Measurements from ENCODE around the gene MKLN1. TPM values are rescaled to one million over a fixed set of nuclear protein-coding genes. Genes with fewer than 3 reads are reported as not detected.

Gene MKLN1
- total and polyA plus RNA-seq, 10 of the 15 experiments (the other 5 are each of a cell fraction or from before 2014, with no cell fraction given), result 13.6 to 55.8 (median 29.3) TPM

DNA sequence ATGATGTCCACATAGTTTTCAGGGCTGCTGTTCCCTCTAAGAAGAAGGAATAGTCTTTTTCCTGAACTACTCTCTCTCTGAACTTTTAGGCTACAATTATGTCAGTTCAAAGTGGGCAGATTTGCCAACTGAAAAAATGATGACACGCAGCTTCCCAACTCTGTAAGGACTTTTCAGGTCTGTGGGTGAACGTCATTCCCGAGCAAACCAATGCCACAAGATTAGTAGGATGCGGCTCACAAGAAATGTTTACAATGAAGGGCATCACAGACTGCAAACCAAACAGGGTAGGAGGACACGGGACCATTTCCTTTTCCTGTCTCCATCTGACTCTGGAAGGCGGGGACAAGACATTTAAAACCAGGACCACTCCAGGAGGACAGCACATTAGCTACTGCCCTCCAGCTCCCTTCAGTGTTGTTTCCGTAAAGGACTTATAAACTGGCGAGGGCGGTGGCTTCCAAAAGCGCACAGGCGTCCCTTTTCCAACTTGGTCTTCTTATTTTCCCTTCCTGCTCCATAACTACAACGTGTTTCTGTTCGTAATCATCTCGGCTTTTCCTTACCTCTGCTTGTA lies 539 bp upstream of the MKLN1 start (continued):
- TF ChIP-seq IKZF2 (IDR thresholded peaks at IDR 0.05), result peak in 1 of 2 experiments; percentile 30; a peak in 1 of 4 replicates
- peak; percentile 58 for TF ChIP-seq EED (IDR thresholded peaks at IDR 0.05; ENCODE audit: low read depth)

DNA sequence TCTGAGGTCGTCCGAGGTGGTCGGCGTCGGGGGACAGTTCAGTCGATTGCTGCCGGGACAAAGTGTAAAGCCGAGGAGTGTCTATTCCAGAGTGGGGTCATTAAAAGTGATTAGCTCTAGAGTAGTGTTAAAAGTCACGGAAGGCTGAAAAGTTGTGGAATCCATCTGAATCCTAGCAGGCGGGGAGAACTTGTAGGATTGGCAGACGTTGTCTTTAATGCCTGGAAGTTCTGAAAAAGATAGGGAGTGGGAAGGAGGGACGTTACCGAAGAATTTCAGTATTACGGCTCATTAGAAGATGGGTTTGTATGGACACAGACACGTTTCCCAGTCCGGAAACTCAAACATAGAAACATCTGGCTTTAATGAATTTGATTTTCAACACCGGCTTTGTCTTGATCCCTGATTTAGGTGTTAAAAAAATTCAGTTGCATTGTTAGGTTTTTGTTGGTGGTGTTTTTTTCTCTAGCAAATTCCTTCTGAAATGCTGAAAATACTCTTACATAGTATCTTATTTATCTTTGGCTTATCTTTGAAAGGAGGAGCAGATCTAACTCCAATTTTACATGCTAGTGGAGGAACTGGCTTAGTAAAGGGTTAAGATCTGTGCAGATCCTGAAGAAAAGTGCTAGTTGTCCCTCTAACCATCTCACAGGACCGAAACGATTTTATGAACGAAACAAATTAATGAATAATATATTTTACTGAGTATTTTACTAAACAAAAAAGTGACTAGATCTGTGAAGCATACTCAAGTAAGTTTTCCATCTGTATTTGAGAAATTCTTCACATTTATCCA lies 900 bp downstream of the MKLN1 start:
- intact Hi-C loops (cut with micrococcal nuclease; ENCODE audit: unreplicated experiment), result loop anchor here (5.0 to 10.0 kb wide), 3 partner anchors 206 to 364 kb away; no protein-coding TSS in a partner anchor

More for the DNA sequence above, 900 bp downstream of the MKLN1 start:
- H4K20me1 ChIP-seq (ENCODE audit: control insufficient read depth, insufficient read depth), result no peaks in the 10 kb centered on the region
- SMC1A ChIA-PET (ENCODE audit: uncharacterized antibody, unreplicated experiment), result interaction anchor here (1.0 to 2.1 kb wide), 6 partner anchors 8 to 372 kb away, joined by 3 to 12 read pairs (median 4); no protein-coding TSS in a partner anchor
- FAIRE-seq (no peak), ATAC-seq (peak; percentile 1; the same call in 2 of the 3 replicates), DNase-seq (ENCODE audit: low read depth, low spot score) (no peak)
- H3K27ac ChIP-seq (ENCODE audit: control insufficient read depth, insufficient read depth), result peak overlapping the region; percentile 97
- 0 out of 2 replicates have a peak, but pooled peaks cover 3% of the 10 kb centered on the region for H3K4me1 ChIP-seq (ENCODE audit: control insufficient read depth, insufficient read depth, low read length)
- H3K4me2 ChIP-seq (ENCODE audit: control insufficient read depth, insufficient read depth), result peak overlapping the region; percentile 72
- TF ChIP-seq CBFB (IDR thresholded peaks at IDR 0.05; ENCODE audit: low read depth) (no peak), MXI1 (IDR thresholded peaks at IDR 0.05; ENCODE audit: low read depth, low read length) (0 out of 2 replicates have a peak, but pooled peaks have one; percentile 25), MEF2A (IDR thresholded peaks at IDR 0.05; ENCODE audit: insufficient read depth, low read depth, low read length) (no peak), SMARCA5 (IDR thresholded peaks at IDR 0.05) (no peak), KLF5 (IDR thresholded peaks at IDR 0.05; ENCODE audit: partially characterized antibody) (no peak), LARP7 (IDR thresholded peaks at IDR 0.05) (no peak), CHD1 (IDR thresholded peaks at IDR 0.05; ENCODE audit: low read depth, low read length) (0 out of 2 replicates have a peak, but pooled peaks have one; percentile 45)
- in situ Hi-C loops (cut with MboI), result no loop called here
- peaks cover 3% of the 10 kb centered on the region; the same call in 2 of the 3 replicates for H3K9me3 ChIP-seq (replicated peaks; ENCODE audit: control insufficient read depth, insufficient read depth, low read length)
- WGBS (ENCODE audit: insufficient coverage, insufficient replicate concordance, low lambda C conversion rate, missing lambda C conversion rate), result 13% methylated on average over 20 of the region's 20 CpGs
- RAD21 ChIA-PET (ENCODE audit: unreplicated experiment), result interaction anchor here (0.6 to 2.3 kb wide), 8 partner anchors 19 to 262 kb away, joined by 3 to 11 read pairs (median 4); no protein-coding TSS in a partner anchor
- peak overlapping the region; percentile 100 for H2AFZ ChIP-seq (ENCODE audit: control insufficient read depth, low read depth, low read length)
- POLR2A ChIA-PET, result interaction anchor here (0.6 to 2.1 kb wide), 9 partner anchors 16 to 443 kb away, joined by 3 to 12 read pairs (median 3); no protein-coding TSS in a partner anchor
- H3K9ac ChIP-seq (ENCODE audit: control insufficient read depth, insufficient read depth, low read length), result peak overlapping the region; percentile 87
- peak overlapping the region; percentile 88 for H3K4me3 ChIP-seq
- peaks cover 0 to 4% of the 10 kb centered on the region in 2 experiments; a peak in 1 of 4 replicates for H3K36me3 ChIP-seq (ENCODE audit: control insufficient read depth in 2 of 2, insufficient read depth in 2 of 2, low read length in 1 of 2)
- TSS peak; percentile 65 for BruUV-seq (replicated peaks)
- CTCF ChIA-PET, result interaction anchor here (1.1 kb wide), 2 partner anchors 7 to 16 kb away, joined by 3 to 5 read pairs; no protein-coding TSS in a partner anchor
- peaks cover 61% of the 10 kb centered on the region for H3K79me2 ChIP-seq (ENCODE audit: control insufficient read depth, insufficient read depth, low read length)
- H3K27me3 ChIP-seq (replicated peaks in 1 of 2; ENCODE audit: control insufficient read depth in 2 of 2, insufficient read depth in 2 of 2, low read length in 1 of 2), result no peaks in the 10 kb centered on the region

All from GM12878 (cell line).